ENCODE data around the gene KRT27. TPM values are rescaled to one million over a fixed set of nuclear protein-coding genes. Genes with fewer than 3 reads are reported as not detected.
A peak's percentile ranks its signal among the peaks of the same experiment; 100 is the strongest.
"Not testable (repeated sequence)": the region's sequence is repeated elsewhere in the genome, so short reads cannot be mapped to it uniquely, and the experiment has no call there.

KRT27 gene
- total RNA-seq, 2 experiments from 2014 or later: not detected

DNA sequence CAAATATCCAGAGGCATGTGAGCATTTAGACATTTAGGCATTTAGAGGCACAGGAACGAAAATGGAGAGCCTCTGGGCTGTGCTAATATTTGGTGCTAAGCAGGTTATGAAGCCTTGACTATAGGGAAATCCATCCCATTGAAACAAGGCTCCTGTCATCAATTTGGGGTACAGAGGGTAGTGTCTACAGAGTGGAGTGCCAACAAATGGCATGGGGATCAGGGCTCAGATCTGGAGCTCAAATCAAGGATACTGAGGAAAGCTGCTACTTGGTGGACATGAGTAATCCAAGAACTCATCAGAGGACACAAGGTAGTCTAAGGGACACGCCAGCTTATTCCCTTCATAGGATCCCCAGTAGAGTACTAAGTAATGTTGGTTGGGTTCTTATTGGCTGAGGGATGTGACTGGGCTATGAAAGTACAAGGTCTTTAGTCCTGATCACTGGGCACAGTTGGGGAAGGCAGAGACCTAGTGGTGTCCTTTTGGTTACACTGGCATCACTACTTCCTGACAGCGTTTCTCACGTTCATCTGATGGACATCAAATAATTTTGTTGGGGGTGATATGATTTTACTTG lies 34.8 kb upstream of the KRT27 start:
- CTCF ChIA-PET (ENCODE audit: unreplicated experiment): no interaction called here
- Histone ChIP-seq H3K9me3 (ENCODE audit: low read length) (no peaks in the 10 kb centered on the region), H3K4me3 (ENCODE audit: low read depth, low read length, poor library complexity, severe bottlenecking) (peak overlapping the region; percentile 78), H2AFZ (ENCODE audit: low read length) (no peak overlapping the region), H3K27ac (ENCODE audit: low read depth, low read length, poor library complexity, severe bottlenecking) (no peak overlapping the region), H3K9me2 (ENCODE audit: insufficient read depth, low read length) (no peaks in the 10 kb centered on the region), H3K36me3 (ENCODE audit: insufficient read depth, low read length) (peaks cover 16% of the 10 kb centered on the region), H3K79me2 (ENCODE audit: insufficient read depth, low read depth, low read length) (peaks cover 9% of the 10 kb centered on the region; the same call in 1 of the 2 replicates), H3K4me1 (ENCODE audit: insufficient read depth, low read length, poor library complexity, severe bottlenecking) (peaks cover 8% of the 10 kb centered on the region), H3K4me2 (ENCODE audit: low read length) (peak overlapping the region; percentile 91; the same call in 1 of the 2 replicates), H4K20me1 (ENCODE audit: insufficient read depth, low read length) (no peaks in the 10 kb centered on the region)
- TF ChIP-seq, protein P1, sequence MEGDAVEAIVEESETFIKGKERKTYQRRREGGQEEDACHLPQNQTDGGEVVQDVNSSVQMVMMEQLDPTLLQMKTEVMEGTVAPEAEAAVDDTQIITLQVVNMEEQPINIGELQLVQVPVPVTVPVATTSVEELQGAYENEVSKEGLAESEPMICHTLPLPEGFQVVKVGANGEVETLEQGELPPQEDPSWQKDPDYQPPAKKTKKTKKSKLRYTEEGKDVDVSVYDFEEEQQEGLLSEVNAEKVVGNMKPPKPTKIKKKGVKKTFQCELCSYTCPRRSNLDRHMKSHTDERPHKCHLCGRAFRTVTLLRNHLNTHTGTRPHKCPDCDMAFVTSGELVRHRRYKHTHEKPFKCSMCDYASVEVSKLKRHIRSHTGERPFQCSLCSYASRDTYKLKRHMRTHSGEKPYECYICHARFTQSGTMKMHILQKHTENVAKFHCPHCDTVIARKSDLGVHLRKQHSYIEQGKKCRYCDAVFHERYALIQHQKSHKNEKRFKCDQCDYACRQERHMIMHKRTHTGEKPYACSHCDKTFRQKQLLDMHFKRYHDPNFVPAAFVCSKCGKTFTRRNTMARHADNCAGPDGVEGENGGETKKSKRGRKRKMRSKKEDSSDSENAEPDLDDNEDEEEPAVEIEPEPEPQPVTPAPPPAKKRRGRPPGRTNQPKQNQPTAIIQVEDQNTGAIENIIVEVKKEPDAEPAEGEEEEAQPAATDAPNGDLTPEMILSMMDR (conservative IDR thresholded peaks at IDR 0.05; ENCODE audit: low read length): no peak
- TF ChIP-seq EZH2phosphoT487 (IDR thresholded peaks at IDR 0.05; ENCODE audit: borderline replicate concordance, low read depth, low read length): no peak
- BruUV-seq (replicated peaks): no TSS peak
- POLR2A ChIA-PET: no interaction called here
- intact Hi-C loops (cut with micrococcal nuclease; ENCODE audit: unreplicated experiment): no loop called here
- DNase-seq (ENCODE audit: low spot score): no peak

DNA sequence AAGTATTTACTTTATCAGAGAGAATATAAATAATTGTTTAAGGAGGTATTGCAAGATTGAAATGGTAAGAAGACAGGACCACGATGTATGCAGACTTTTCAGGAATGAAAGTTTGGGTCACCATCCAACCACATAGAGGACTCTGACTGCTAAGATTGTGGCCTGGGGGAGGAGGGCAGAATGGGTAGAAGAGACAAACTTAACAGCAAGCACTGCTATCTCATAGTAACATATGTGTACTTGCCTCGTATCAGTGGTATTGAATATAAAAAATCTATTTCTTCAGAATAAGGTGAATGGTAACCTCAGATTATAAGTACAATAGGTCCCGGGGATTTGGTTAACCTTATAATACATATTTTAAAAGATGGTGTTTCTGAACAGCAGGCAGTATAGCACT lies 34.2 kb upstream of the KRT27 start:
- TF ChIP-seq, protein P1 (conservative IDR thresholded peaks at IDR 0.05; ENCODE audit: low read length): no peak
- TF ChIP-seq EZH2phosphoT487 (IDR thresholded peaks at IDR 0.05; ENCODE audit: borderline replicate concordance, low read depth, low read length): no peak
- Histone ChIP-seq H4K20me1 (ENCODE audit: insufficient read depth, low read length) (no peaks in the 10 kb centered on the region), H3K9me3 (ENCODE audit: low read length) (no peaks in the 10 kb centered on the region), H3K4me2 (ENCODE audit: low read length) (no peak overlapping the region), H3K4me1 (ENCODE audit: insufficient read depth, low read length, poor library complexity, severe bottlenecking) (peaks cover 8% of the 10 kb centered on the region), H3K36me3 (ENCODE audit: insufficient read depth, low read length) (peaks cover 16% of the 10 kb centered on the region), H3K9me2 (ENCODE audit: insufficient read depth, low read length) (no peaks in the 10 kb centered on the region), H3K4me3 (ENCODE audit: low read depth, low read length, poor library complexity, severe bottlenecking) (no peak overlapping the region), H3K27ac (ENCODE audit: low read depth, low read length, poor library complexity, severe bottlenecking) (no peak overlapping the region), H2AFZ (ENCODE audit: low read length) (no peak overlapping the region), H3K79me2 (ENCODE audit: insufficient read depth, low read depth, low read length) (peaks cover 9% of the 10 kb centered on the region; the same call in 1 of the 2 replicates)
- ChIA-PET CTCF (ENCODE audit: unreplicated experiment) (no interaction called here), POLR2A (no interaction called here)
- BruUV-seq (replicated peaks): no TSS peak
- DNase-seq (ENCODE audit: low spot score): no peak
- intact Hi-C loops (cut with micrococcal nuclease; ENCODE audit: unreplicated experiment): no loop called here

DNA sequence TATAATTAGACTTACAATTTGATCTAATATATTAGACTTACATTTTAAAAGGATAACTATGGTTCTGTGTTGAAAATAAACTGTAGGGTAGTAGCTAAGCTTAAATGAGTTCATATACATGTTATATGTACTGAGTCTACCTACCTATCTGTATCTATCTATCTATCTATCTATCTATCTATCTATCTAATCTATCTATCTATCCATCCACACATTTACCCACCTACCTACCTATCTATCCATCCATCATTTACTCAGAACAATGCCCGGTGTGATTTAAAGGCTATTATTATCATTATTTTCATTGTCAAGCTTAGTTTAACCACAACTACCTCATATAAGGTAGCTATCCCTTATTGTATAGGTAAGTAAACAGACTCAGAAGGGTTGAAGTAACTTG lies 33.0 kb upstream of the KRT27 start:
- intact Hi-C loops (cut with micrococcal nuclease; ENCODE audit: unreplicated experiment): no loop called here
- TF ChIP-seq EZH2phosphoT487 (IDR thresholded peaks at IDR 0.05; ENCODE audit: borderline replicate concordance, low read depth, low read length): no peak
- TF ChIP-seq, protein P1 (conservative IDR thresholded peaks at IDR 0.05; ENCODE audit: low read length): no peak
- no peaks in the 10 kb centered on the region for H4K20me1 ChIP-seq (ENCODE audit: insufficient read depth, low read length)
- H3K4me3 ChIP-seq (ENCODE audit: low read depth, low read length, poor library complexity, severe bottlenecking): no peak overlapping the region
- H3K9me3 ChIP-seq (ENCODE audit: low read length): no peaks in the 10 kb centered on the region
- H3K9me2 ChIP-seq (ENCODE audit: insufficient read depth, low read length): no peaks in the 10 kb centered on the region
- peaks cover 8% of the 10 kb centered on the region for H3K4me1 ChIP-seq (ENCODE audit: insufficient read depth, low read length, poor library complexity, severe bottlenecking)
- ChIA-PET CTCF (ENCODE audit: unreplicated experiment) (no interaction called here), POLR2A (interaction anchor here (1.0 kb wide), 1 partner anchor 8 kb away, joined by 3 read pairs; no protein-coding TSS in a partner anchor)
- no peak overlapping the region for H3K4me2 ChIP-seq (ENCODE audit: low read length)
- no TSS peak for BruUV-seq (replicated peaks)
- no peak overlapping the region for H3K27ac ChIP-seq (ENCODE audit: low read depth, low read length, poor library complexity, severe bottlenecking)
- H2AFZ ChIP-seq (ENCODE audit: low read length): no peak overlapping the region
- DNase-seq (ENCODE audit: low spot score): no peak
- peaks cover 9% of the 10 kb centered on the region; the same call in 1 of the 2 replicates for H3K79me2 ChIP-seq (ENCODE audit: insufficient read depth, low read depth, low read length)
- peaks cover 16% of the 10 kb centered on the region for H3K36me3 ChIP-seq (ENCODE audit: insufficient read depth, low read length)

DNA sequence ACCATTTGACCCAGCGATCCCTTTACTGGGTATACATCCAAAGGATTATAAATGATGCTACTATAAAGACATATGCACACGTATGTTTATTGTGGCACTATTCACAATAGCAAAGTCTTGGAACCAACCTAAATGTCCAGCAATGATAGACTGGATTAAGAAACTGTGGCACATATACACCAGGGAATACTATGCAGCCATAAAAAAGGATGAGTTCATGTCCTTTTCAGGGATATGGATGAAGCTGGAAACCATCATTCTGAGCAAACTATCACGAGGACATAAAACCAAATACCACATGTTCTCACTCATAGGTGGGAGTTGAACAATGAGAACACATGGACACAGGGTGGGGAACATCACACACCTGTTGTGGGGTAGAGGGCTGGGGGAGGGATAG lies 32.3 kb upstream of the KRT27 start:
- intact Hi-C loops (cut with micrococcal nuclease; ENCODE audit: unreplicated experiment): not testable (repeated sequence)

More for the DNA sequence above, 32.3 kb upstream of the KRT27 start:
- H4K20me1 ChIP-seq (ENCODE audit: insufficient read depth, low read length); H3K4me1 ChIP-seq (ENCODE audit: insufficient read depth, low read length, poor library complexity, severe bottlenecking); BruUV-seq (replicated peaks); H3K9me2 ChIP-seq (ENCODE audit: insufficient read depth, low read length); H3K4me3 ChIP-seq (ENCODE audit: low read depth, low read length, poor library complexity, severe bottlenecking); DNase-seq (ENCODE audit: low spot score); H3K9me3 ChIP-seq (ENCODE audit: low read length); CTCF ChIA-PET (ENCODE audit: unreplicated experiment); H2AFZ ChIP-seq (ENCODE audit: low read length); POLR2A ChIA-PET; H3K27ac ChIP-seq (ENCODE audit: low read depth, low read length, poor library complexity, severe bottlenecking); H3K79me2 ChIP-seq (ENCODE audit: insufficient read depth, low read depth, low read length); H3K4me2 ChIP-seq (ENCODE audit: low read length): not testable (repeated sequence)
- H3K36me3 ChIP-seq (ENCODE audit: insufficient read depth, low read length): peaks cover 16% of the 10 kb centered on the region

All from OCI-LY7 (cell line).